Keratinocyte (primary cell): ENCODE results near the gene CEACAM18. TPM values are rescaled to one million over a fixed set of nuclear protein-coding genes. Genes with fewer than 3 reads are reported as not detected.

Experiments
- DNase-seq: peaks from one replicate; pipeline ENCODE4 v3.0.0-alpha.2; 2011; ENCODE audit warnings: low read depth, missing footprints, low spot score
- FAIRE-seq: peaks from 2 replicates; lab custom pipeline; 2011; peaks lifted over from hg19 to GRCh38; lab: Jason Lieb, UNC
- H2AFZ ChIP-seq: 2 replicates; pipeline ENCODE4 v1.6.0; 2012; ENCODE audit warnings: low read length, control low read depth, inconsistent platforms; ENCODE audit not compliant: control insufficient read depth
- H3K27ac ChIP-seq: 2 replicates; pipeline ENCODE4 v1.5.1; 2011; ENCODE audit warnings: low read length; ENCODE audit not compliant: control insufficient read depth, insufficient read depth
- H3K27me3 ChIP-seq: 3 replicates; pipeline ENCODE4 v1.6.0; 2011; ENCODE audit warnings: low read length; ENCODE audit not compliant: control insufficient read depth, insufficient read depth; ENCODE audit errors: extremely low read depth
- H3K36me3 ChIP-seq, 2 experiments: 2 replicates in 1 of 2; 3 replicates in 1 of 2; pipeline ENCODE4 v1.5.1; 2011; ENCODE audit warnings: low read length in 2 of 2, mild to moderate bottlenecking in 1 of 2; ENCODE audit not compliant: control insufficient read depth in 2 of 2, insufficient read depth in 2 of 2; ENCODE audit errors: extremely low read depth in 1 of 2
- H3K4me1 ChIP-seq: 3 replicates; pipeline ENCODE4 v1.5.1; 2011; ENCODE audit warnings: low read length; ENCODE audit not compliant: control insufficient read depth, insufficient read depth; ENCODE audit errors: extremely low read depth
- H3K4me2 ChIP-seq: 3 replicates; pipeline ENCODE4 v1.6.0; 2011; ENCODE audit warnings: low read depth, low read length; ENCODE audit not compliant: control insufficient read depth, insufficient read depth; ENCODE audit errors: extremely low read depth
- H3K4me3 ChIP-seq, 3 experiments: fragments of 200-600 bp in 1 of 3; sonication (generic) in 1 of 3; 2 replicates in 2 of 3; 3 replicates in 1 of 3; pipeline ENCODE4 v1.5.1; 2011 to 2016; ENCODE audit warnings: low read length in 3 of 3, mild to moderate bottlenecking in 3 of 3, control low read depth in 2 of 3, inconsistent platforms in 1 of 3, low read depth in 1 of 3, mixed read lengths in 1 of 3, mixed run types in 1 of 3, moderate library complexity in 1 of 3; ENCODE audit not compliant: control insufficient read depth in 2 of 3, insufficient read depth in 2 of 3; ENCODE audit errors: extremely low read depth in 1 of 3
- H3K79me2 ChIP-seq: 2 replicates; pipeline ENCODE4 v1.6.0; 2012; ENCODE audit warnings: low read length; ENCODE audit not compliant: control insufficient read depth, insufficient read depth
- H3K9ac ChIP-seq: 3 replicates; pipeline ENCODE4 v1.6.0; 2011; ENCODE audit warnings: low read length; ENCODE audit not compliant: control insufficient read depth, insufficient read depth; ENCODE audit errors: extremely low read depth
- H3K9me1 ChIP-seq: 3 replicates; pipeline ENCODE4 v1.6.0; 2011; ENCODE audit warnings: low read length; ENCODE audit not compliant: control insufficient read depth, insufficient read depth; ENCODE audit errors: extremely low read depth
- H3K9me3 ChIP-seq: 2 replicates; pipeline ENCODE4 v1.5.1; 2012; ENCODE audit warnings: low read depth, low read length; ENCODE audit not compliant: control insufficient read depth
- H4K20me1 ChIP-seq: 3 replicates; pipeline ENCODE4 v1.6.0; 2011; ENCODE audit warnings: low read length; ENCODE audit not compliant: control insufficient read depth, insufficient read depth; ENCODE audit errors: extremely low read depth
- CTCF ChIP-seq, 3 experiments: IDR thresholded peaks in 1 of 3; conservative IDR thresholded peaks in 1 of 3; optimal IDR thresholded peaks in 1 of 3; 2 replicates in 2 of 3; 3 replicates in 1 of 3; pipeline versions ENCODE3 to v1.5.1; 2011; ENCODE audit warnings: low read length in 3 of 3, mild to moderate bottlenecking in 3 of 3, moderate library complexity in 2 of 3, control low read depth in 1 of 3, inconsistent platforms in 1 of 3; ENCODE audit not compliant: insufficient read depth in 2 of 3; ENCODE audit errors: extremely low read depth in 1 of 3
- EZH2 ChIP-seq: IDR thresholded peaks from one replicate; pipeline ENCODE4 v1.6.1; 2012; ENCODE audit warnings: inconsistent platforms, mild to moderate bottlenecking, low read length, moderate library complexity
- dilution Hi-C: fragments of 300-500 bp; cut with MboI; formaldehyde crosslinking; loops from one replicate; pipeline ENCODE4 v1.7.0; 2020; ENCODE audit warnings: low sequenced_read_pairs; ENCODE audit not compliant: extremely low pct_ligation_motif_present
- polyA plus RNA-seq, 5 experiments: library from polyadenylated mRNA; depleted of rRNA in 3 of 5; stranded (reverse) in 3 of 5; stranded (forward) in 1 of 5; unstranded in 1 of 5; fragments of >200 nt; gene quantifications; 1 replicate in 1 of 5; 2 replicates in 3 of 5; 3 replicates in 1 of 5; pipeline versions ENCODE4 v1.2.1 to v1.2.3, GENCODE V29; 2011 to 2012; ENCODE audit warnings: missing spikeins in 2 of 5, low read depth in 1 of 5, low replicate concordance in 1 of 5

CEACAM18 gene
- polyA plus RNA-seq, 1 donor (not counting 4 experiments of a cell fraction or from before 2014, with no cell fraction given), result not detected

- no peak overlapping the region for H3K9ac ChIP-seq
- no peak overlapping the region for H3K4me3 ChIP-seq
- FAIRE-seq, result no peak
- no peaks in the 10 kb centered on the region for H3K79me2 ChIP-seq
- no peaks in the 10 kb centered on the region for H4K20me1 ChIP-seq
- no peak for TF ChIP-seq CTCF (optimal IDR thresholded peaks at IDR 0.05 in 1 of 3, IDR thresholded peaks at IDR 0.05 in 1 of 3, conservative IDR thresholded peaks at IDR 0.05 in 1 of 3; ENCODE audit: extremely low read depth in 1 of 3, insufficient read depth in 2 of 3, low read length in 3 of 3)
- TF ChIP-seq EZH2, result no peak
- no peak overlapping the region for H3K27ac ChIP-seq
- H2AFZ ChIP-seq, result no peak overlapping the region
- no peaks in the 10 kb centered on the region for H3K36me3 ChIP-seq
- H3K9me1 ChIP-seq, result no peaks in the 10 kb centered on the region
- H3K9me3 ChIP-seq, result peaks cover 2% of the 10 kb centered on the region
- no peak for DNase-seq
- H3K4me1 ChIP-seq, result no peaks in the 10 kb centered on the region
- H3K27me3 ChIP-seq, result no peaks in the 10 kb centered on the region
- dilution Hi-C loops, result no loop called here
- H3K4me2 ChIP-seq, result no peak overlapping the region
Observed at GRCh38 chr19:51485960-51486660, 7.8 kb downstream of the CEACAM18 start.

GRCh38 chr19:51488491-51488890 lies 10.2 kb downstream of the CEACAM18 start:
- DNase-seq, result no peak
- H3K27me3 ChIP-seq, result no peaks in the 10 kb centered on the region
- no peak for TF ChIP-seq EZH2
- TF ChIP-seq CTCF (optimal IDR thresholded peaks at IDR 0.05 in 1 of 3, IDR thresholded peaks at IDR 0.05 in 1 of 3, conservative IDR thresholded peaks at IDR 0.05 in 1 of 3; ENCODE audit: extremely low read depth in 1 of 3, insufficient read depth in 2 of 3, low read length in 3 of 3), result no peak

More at GRCh38 chr19:51488491-51488890, 10.2 kb downstream of the CEACAM18 start:
- H4K20me1 ChIP-seq, result no peaks in the 10 kb centered on the region
- no peak for FAIRE-seq
- H2AFZ ChIP-seq, result no peak overlapping the region
- H3K36me3 ChIP-seq, result no peaks in the 10 kb centered on the region
- H3K9me1 ChIP-seq, result no peaks in the 10 kb centered on the region
- H3K9me3 ChIP-seq, result peaks cover 2% of the 10 kb centered on the region
- H3K4me3 ChIP-seq, result no peak overlapping the region
- H3K27ac ChIP-seq, result no peak overlapping the region
- dilution Hi-C loops, result no loop called here
- no peak overlapping the region for H3K9ac ChIP-seq
- no peaks in the 10 kb centered on the region for H3K4me1 ChIP-seq
- no peaks in the 10 kb centered on the region for H3K79me2 ChIP-seq
- H3K4me2 ChIP-seq, result no peak overlapping the region
